ENCODE results near the gene CARHSP1. TPM values are rescaled to one million over a fixed set of nuclear protein-coding genes. Genes with fewer than 3 reads are reported as not detected.

CARHSP1 gene
- total RNA-seq, 1 donor from 2014 or later = 61.5 TPM

- no peak overlapping the region for H3K4me2 ChIP-seq (ENCODE audit: low read length)
- DNase-seq (ENCODE audit: low read depth) = no peak
- H3K4me3 ChIP-seq (ENCODE audit: insufficient read depth, low read depth, low read length) = no peak overlapping the region
- no peak overlapping the region for H3K9ac ChIP-seq (ENCODE audit: low read length)
- peaks cover 54% of the 10 kb centered on the region for H3K79me2 ChIP-seq (ENCODE audit: insufficient read depth, low read length)
- Mint-ChIP-seq H3K4me3 (ENCODE audit: unreplicated experiment) (no peak overlapping the region), H3K9me3 (ENCODE audit: unreplicated experiment) (no peaks in the 10 kb centered on the region), H3K4me1 (ENCODE audit: low read depth, unreplicated experiment) (peaks cover 15% of the 10 kb centered on the region), H3K27me3 (ENCODE audit: low read depth, unreplicated experiment) (no peaks in the 10 kb centered on the region), H3K36me3 (ENCODE audit: low read depth, unreplicated experiment) (peaks cover 26% of the 10 kb centered on the region), H3K27ac (ENCODE audit: unreplicated experiment) (peak overlapping the region; percentile 66)
- no peak overlapping the region for H2AFZ ChIP-seq (ENCODE audit: low read depth, low read length)
- TF ChIP-seq, protein P1, sequence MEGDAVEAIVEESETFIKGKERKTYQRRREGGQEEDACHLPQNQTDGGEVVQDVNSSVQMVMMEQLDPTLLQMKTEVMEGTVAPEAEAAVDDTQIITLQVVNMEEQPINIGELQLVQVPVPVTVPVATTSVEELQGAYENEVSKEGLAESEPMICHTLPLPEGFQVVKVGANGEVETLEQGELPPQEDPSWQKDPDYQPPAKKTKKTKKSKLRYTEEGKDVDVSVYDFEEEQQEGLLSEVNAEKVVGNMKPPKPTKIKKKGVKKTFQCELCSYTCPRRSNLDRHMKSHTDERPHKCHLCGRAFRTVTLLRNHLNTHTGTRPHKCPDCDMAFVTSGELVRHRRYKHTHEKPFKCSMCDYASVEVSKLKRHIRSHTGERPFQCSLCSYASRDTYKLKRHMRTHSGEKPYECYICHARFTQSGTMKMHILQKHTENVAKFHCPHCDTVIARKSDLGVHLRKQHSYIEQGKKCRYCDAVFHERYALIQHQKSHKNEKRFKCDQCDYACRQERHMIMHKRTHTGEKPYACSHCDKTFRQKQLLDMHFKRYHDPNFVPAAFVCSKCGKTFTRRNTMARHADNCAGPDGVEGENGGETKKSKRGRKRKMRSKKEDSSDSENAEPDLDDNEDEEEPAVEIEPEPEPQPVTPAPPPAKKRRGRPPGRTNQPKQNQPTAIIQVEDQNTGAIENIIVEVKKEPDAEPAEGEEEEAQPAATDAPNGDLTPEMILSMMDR (IDR thresholded peaks at IDR 0.05; ENCODE audit: insufficient read depth, low read depth, low read length) = no peak
- no peak for TF ChIP-seq EZH2 (IDR thresholded peaks at IDR 0.05; ENCODE audit: insufficient read depth, low read length)
- H3K4me1 ChIP-seq (ENCODE audit: insufficient read depth, low read length) = no peaks in the 10 kb centered on the region
- peaks cover 69% of the 10 kb centered on the region for H3K36me3 ChIP-seq (ENCODE audit: insufficient read depth, low read length)
- H4K20me1 ChIP-seq (ENCODE audit: insufficient read depth, low read length) = peaks cover 81% of the 10 kb centered on the region
- H3K9me3 ChIP-seq (ENCODE audit: insufficient read depth, low read depth, low read length) = no peaks in the 10 kb centered on the region
- no peak overlapping the region for H3K27ac ChIP-seq (ENCODE audit: low read depth, low read length)
- FAIRE-seq = no peak
- no peaks in the 10 kb centered on the region for H3K27me3 ChIP-seq (ENCODE audit: insufficient read depth, low read length)
Observed at GRCh38 chr16:8910811-8911210, 42.0 kb upstream of the CARHSP1 start.

DNA sequence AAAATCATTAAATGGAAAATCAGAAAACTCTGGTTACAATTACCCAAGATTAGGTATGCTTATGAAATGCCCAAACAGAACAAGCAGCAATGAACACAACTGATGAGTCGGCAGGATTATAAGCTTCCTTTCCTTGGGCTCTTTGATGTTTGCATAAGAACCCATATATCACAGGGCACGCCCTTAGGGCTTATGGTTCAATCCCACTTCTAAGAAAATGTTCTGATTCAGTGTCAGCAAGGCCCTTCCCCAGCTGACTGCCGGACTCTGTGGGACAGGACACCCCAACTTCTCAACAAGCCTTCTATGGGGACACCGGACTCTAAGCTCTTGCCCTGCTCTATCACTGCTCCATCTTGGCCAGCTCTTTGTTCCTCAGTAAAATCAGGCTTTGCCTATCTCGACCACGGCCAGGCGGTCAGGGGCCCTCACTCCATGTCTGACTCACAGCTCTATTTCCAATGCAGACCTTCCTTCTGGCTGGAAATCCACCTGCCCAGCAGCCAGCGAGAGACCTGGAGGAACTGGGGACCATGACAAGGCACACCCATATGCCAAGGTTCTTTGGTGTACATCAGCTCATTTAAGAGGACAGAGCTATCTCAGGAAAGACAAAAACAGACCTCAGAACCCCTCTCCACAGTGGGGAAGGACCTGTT lies 40.1 kb upstream of the CARHSP1 start:
- Histone ChIP-seq H3K4me3 (ENCODE audit: insufficient read depth, low read depth, low read length) (no peak overlapping the region), H2AFZ (ENCODE audit: low read depth, low read length) (no peak overlapping the region), H4K20me1 (ENCODE audit: insufficient read depth, low read length) (peaks cover 72% of the 10 kb centered on the region), H3K4me2 (ENCODE audit: low read length) (no peak overlapping the region), H3K36me3 (ENCODE audit: insufficient read depth, low read length) (peaks cover 64% of the 10 kb centered on the region), H3K79me2 (ENCODE audit: insufficient read depth, low read length) (peaks cover 42% of the 10 kb centered on the region), H3K9me3 (ENCODE audit: insufficient read depth, low read depth, low read length) (no peaks in the 10 kb centered on the region), H3K9ac (ENCODE audit: low read length) (no peak overlapping the region), H3K4me1 (ENCODE audit: insufficient read depth, low read length) (no peaks in the 10 kb centered on the region), H3K27me3 (ENCODE audit: insufficient read depth, low read length) (no peaks in the 10 kb centered on the region), H3K27ac (ENCODE audit: low read depth, low read length) (no peak overlapping the region)
- no peak overlapping the region for H3K4me3 Mint-ChIP-seq (ENCODE audit: unreplicated experiment)
- no peak for DNase-seq (ENCODE audit: low read depth)
- TF ChIP-seq EZH2 (IDR thresholded peaks at IDR 0.05; ENCODE audit: insufficient read depth, low read length) = no peak
- TF ChIP-seq, protein P1 (IDR thresholded peaks at IDR 0.05; ENCODE audit: insufficient read depth, low read depth, low read length) = no peak
- H3K36me3 Mint-ChIP-seq (ENCODE audit: low read depth, unreplicated experiment) = peaks cover 25% of the 10 kb centered on the region
- peaks cover 15% of the 10 kb centered on the region for H3K4me1 Mint-ChIP-seq (ENCODE audit: low read depth, unreplicated experiment)
- no peaks in the 10 kb centered on the region for H3K9me3 Mint-ChIP-seq (ENCODE audit: unreplicated experiment)
- no peak overlapping the region for H3K27ac Mint-ChIP-seq (ENCODE audit: unreplicated experiment)
- no peak for FAIRE-seq
- no peaks in the 10 kb centered on the region for H3K27me3 Mint-ChIP-seq (ENCODE audit: low read depth, unreplicated experiment)

DNA sequence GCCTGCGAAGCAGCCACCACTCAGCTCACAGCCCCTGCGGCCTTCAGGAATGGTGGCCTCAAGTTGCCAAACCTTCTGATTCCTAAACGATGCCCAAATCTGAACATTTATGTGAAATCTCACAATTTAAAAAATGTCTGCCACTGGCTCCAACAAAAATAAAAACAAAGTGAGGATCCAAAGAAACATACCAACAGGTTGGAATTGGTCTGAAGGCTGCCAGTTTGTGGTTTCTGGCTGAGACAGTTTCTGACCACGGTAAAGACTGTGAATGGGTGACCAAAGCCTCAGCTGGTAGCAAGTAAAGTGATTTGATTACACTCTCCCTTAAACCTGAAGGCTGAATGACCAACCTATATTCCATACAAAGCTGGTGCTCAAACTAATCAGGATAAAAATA lies 38.3 kb upstream of the CARHSP1 start:
- H3K4me1 Mint-ChIP-seq (ENCODE audit: low read depth, unreplicated experiment) = peaks cover 15% of the 10 kb centered on the region
- H3K4me3 Mint-ChIP-seq (ENCODE audit: unreplicated experiment) = peak overlapping the region; percentile 16
- Histone ChIP-seq H3K36me3 (ENCODE audit: insufficient read depth, low read length) (peaks cover 70% of the 10 kb centered on the region), H4K20me1 (ENCODE audit: insufficient read depth, low read length) (peaks cover 60% of the 10 kb centered on the region), H3K79me2 (ENCODE audit: insufficient read depth, low read length) (peaks cover 29% of the 10 kb centered on the region), H3K4me1 (ENCODE audit: insufficient read depth, low read length) (no peaks in the 10 kb centered on the region), H3K27ac (ENCODE audit: low read depth, low read length) (no peak overlapping the region), H3K4me2 (ENCODE audit: low read length) (no peak overlapping the region), H2AFZ (ENCODE audit: low read depth, low read length) (no peak overlapping the region), H3K9ac (ENCODE audit: low read length) (no peak overlapping the region), H3K9me3 (ENCODE audit: insufficient read depth, low read depth, low read length) (no peaks in the 10 kb centered on the region), H3K4me3 (ENCODE audit: insufficient read depth, low read depth, low read length) (no peak overlapping the region), H3K27me3 (ENCODE audit: insufficient read depth, low read length) (no peaks in the 10 kb centered on the region)
- H3K36me3 Mint-ChIP-seq (ENCODE audit: low read depth, unreplicated experiment) = peaks cover 21% of the 10 kb centered on the region
- no peak for TF ChIP-seq EZH2 (IDR thresholded peaks at IDR 0.05; ENCODE audit: insufficient read depth, low read length)
- TF ChIP-seq, protein P1 (IDR thresholded peaks at IDR 0.05; ENCODE audit: insufficient read depth, low read depth, low read length) = no peak
- H3K9me3 Mint-ChIP-seq (ENCODE audit: unreplicated experiment) = no peaks in the 10 kb centered on the region
- no peaks in the 10 kb centered on the region for H3K27me3 Mint-ChIP-seq (ENCODE audit: low read depth, unreplicated experiment)
- DNase-seq (ENCODE audit: low read depth) (peak; percentile 27), FAIRE-seq (no peak)
- H3K27ac Mint-ChIP-seq (ENCODE audit: unreplicated experiment) = no peak overlapping the region
